GM19467 (cell line): ENCODE results near the gene ADAM33.

ENCODE experiments used
- ATAC-seq: cut with Tn5 transposase; IDR thresholded peaks from one replicate; pipeline ENCODE4 v1.9.1; 2021; ENCODE audit warnings: mild to moderate bottlenecking, moderate library complexity; ENCODE audit not compliant: unreplicated experiment

Gene ADAM33

DNA sequence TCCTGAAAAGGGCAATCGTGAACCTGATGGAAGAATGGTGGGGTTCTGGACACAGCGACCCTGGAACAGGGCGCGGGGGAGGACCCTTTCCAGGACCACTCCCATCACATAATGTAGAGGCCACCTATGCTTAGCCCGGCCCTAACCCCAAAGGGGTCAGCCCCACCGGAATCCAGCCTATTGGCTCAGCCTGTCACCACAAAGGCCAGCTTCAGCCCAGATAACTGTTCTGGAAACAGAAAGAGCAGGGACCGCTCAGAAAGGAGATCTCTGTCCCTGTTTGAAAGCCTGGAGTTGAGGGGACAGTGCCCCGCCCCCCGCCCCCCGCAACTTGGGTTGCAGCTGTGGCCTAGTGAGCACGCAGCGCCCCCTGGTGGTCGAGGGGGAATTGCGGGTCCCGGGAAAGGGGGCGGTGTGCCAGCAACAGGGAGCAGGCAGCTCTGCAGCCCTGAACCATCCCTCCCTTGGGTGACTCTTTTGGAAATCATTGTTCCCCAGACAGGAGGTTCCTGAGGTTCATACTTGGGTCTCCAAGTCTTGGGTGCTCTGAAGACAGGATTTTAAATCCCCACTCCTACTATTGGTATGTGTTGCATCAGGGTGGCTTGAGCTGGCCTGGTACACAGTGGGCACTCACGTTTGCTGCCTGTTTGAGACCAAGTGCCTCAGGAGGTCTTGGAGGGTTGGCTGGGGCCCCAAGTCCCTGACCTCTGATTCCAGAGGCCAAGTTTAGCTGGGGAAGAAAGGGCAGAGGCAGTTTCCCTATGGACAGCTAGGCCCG is 29.1 kb upstream of the ADAM33 start:
- ATAC-seq: no peak

DNA sequence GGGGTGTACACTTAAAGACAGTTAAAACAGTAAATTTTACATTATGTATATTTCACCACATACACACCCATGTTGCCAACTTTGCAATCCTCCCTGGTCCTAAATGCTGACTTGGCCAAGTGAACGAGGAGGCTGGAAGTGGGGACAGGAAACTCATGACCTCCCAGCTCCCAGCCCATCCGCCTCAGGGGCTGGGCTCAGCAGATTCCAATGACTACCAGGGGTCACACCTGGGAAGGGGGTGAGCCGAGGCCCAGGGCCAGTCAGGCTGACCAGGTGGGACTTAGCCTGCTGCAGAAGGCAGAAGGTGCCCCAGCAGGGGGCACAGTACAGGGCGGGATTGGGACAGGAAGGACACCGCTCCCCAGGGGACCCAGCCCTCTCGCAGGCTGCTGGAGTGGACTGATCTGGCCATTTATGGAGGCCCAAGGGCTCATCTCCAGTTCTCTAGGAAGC is 28.2 kb upstream of the ADAM33 start:
- no peak for ATAC-seq

DNA sequence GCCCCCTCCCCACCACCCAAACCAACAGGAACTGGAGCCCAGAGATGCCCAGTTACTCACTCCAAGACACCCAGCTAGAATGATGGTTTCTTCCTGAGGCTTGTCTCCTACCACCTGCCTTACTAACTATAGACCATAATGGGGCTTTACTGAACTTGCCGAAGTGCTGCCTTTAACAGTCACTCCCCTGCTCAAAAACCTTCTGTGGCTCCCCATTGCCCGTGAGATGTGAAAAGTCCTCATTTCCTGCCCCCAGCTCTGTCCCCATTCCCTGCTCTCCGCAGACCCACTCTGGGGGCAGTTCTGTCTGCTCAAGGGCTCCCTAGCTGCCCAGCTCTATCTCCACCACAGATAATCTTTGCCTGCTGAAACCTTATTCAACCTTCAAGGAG is 25.7 kb upstream of the ADAM33 start:
- no peak for ATAC-seq

DNA sequence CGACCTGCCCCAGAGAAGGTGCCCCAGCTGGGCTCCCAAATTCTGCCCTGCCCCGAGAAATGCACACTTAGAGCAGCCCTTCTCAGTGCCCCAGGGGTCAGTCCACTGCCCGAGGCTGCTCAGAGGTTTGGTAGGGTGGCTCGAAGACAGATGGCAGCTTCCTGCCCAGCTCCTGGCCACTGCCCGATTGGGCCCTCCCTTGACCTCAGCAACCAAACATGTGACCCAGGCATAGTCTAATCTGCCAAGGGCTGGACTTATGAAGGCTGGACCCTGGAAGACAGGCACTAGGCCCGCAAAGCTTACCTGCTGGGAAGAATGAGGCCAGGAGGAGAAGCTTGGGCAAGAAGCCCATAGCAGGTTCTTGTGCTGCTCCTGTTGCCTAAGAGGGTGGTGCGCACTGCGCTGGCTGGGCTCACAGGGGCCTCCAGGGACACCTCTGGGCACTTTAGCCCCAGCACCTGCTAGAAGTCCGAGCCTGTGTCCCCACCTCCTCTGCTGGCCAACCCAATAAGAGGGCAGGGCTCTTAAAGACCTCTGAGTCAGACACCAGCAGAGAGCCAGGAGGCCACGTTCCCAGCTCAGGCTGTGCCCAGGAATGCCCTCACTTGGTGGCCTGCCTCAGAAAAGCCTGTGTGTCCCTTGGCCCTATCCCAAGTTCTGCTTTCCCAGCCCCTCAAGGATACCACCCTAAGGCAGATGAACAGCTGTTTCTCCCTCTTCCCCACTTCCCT is 25.1 kb upstream of the ADAM33 start:
- ATAC-seq: no peak

DNA sequence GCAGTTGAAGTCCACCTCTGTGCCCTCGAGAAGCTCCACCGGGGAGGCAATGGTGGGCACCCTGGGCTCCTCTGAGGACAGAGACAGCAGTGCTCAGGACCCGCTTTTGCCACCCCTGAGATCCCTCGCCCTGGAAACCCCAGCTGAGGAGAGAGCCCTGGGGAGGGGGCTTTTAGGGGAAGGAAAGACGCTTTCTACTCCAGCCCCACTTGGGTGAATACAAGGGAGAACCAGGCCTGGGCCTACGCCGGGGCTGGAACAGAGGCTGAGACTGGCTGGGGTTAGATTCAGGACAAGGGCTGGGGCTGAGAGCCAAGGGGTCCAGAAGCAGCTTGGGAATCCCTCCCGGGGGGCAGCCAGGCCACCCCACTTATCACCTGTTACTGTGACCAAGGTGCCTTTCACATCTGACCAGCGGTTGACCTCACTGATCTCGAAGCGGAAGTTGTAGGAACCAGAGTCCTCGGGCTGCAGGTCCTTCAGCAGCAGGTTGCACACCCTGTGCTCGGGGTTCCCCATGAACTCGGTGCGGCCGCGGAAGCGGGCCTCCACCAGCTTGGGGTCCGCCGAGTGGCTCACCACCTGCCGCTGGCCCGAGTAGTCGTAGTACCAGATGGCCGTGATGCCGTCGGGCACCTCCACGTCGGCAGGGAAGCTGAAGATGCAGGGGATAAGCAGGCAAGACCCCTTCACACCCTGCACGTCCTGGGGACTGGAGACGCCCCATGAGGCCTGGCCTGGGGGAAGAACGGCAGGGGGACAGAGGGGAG is 24.3 kb upstream of the ADAM33 start:
- no peak for ATAC-seq

DNA sequence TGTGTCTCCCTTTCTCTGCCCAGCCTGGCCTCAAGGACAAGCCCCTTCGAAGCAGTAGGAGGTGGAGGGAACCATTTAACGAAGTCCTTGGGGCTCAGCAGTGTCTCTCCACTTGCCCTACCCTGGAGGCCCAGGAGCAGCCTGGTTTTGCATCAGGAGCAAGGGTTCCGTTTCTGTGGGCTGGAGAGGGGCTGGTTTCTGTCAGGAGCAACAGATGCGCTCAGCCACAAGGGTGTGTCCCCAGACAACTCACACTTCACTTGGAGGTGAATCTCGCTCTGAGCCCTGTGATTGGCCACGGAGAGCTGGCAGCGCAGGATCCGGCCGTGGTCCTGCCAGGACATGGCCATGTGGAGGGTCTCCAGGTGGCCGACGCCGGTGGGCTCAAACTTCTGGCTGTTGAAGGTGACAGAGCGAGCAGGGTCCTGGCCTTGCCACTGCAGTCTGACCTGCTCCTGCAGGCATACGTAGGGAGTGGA is 23.7 kb upstream of the ADAM33 start:
- no peak for ATAC-seq

DNA sequence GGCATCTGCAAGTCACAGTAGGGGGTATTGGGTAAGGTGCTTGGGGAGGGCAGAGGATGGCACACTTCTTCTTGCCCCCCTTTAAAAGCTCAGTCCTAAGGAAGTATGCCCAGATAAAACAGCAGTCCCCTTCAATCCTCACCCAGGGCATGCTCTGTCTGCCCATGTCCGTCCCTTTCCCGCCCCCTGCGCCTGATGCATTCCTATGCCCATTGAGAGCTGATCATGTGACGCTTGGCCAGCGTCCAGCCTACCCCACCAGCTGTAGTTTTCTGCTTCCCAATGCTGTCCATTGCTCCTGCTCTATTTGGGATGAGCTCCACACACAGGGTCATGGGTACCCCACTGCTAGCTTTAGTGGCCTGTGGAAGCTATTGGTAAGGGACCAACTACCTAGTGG is 22.3 kb upstream of the ADAM33 start:
- ATAC-seq: no peak

DNA sequence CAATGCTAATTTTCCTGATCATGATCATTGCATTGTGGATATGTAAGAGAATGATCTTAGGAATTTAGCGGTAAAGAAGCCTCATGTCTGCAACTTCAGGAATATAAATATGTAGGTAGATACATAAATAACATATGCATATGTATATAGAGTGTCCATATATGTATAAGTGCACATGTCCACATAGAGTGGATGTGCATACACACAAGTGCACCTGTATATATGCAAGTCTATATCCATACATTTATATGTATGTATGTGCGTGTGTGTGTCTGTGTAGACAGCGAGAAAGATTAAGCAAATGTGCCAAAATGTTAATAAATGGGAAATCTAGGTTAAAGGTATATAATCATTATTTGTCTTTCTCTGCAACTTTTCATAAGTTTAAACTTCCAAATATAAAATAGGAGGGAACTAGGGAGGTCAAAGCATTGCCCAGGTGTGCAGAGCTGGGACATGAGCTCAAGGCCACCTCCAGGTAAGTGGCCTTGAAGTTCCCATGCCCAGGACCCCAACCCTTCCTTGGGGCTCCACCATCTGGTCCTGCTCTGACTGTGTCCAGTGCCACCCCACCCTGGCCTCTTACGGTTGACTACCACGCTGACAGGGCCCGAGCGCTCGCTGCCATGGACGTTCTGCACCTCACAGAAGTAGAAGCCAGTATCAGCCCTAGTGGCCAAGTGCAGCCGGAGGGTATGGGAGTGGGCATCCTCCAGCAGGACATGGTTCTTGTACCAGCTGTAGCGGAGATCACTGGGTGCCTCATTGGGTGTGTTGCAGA is 21.0 kb upstream of the ADAM33 start:
- no peak for ATAC-seq

DNA sequence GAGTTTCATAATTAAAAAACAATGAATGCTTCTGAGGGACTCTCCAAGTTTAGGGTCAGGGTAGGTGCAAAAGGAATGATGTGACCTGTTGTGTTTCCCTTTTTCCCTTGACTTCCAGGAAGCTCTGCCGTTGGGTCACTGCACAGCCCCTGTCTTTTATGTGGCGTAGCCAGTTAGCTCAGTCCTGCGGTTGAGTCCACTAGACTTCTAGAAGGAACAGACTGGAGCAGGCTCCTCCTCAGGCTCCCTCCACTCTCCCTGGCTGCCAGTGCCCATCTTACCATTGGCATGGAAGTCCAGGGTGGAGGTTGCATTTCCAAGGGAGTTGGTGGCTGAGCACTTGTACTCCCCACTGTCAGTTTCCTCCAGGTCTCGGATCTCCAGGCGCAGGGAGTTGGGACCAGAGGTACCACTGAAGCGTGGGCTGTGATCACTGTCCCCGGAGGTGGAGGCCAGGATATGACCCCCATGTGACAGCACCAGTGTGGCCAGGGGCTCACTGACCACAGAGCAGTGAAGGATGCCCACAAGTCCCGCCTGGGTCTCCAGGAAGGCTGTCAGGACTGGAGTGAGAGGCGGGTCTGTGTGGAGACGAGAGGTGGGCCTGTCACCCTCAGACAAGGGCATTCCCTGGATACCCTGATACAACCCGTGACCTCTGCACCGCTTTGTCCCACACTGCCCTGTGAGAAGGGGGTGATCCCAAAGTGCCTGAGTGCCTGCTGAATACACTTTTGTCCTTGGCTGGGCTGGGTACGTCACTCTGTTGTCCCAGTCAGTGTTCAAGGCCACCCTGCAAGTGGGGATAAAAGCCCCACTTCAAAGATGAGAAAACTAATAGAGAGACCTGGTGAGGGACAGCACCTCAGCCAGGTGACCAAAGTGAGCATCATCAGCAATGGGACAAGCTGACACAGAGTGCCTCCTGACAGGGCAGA is 19.5 kb upstream of the ADAM33 start:
- no peak for ATAC-seq

DNA sequence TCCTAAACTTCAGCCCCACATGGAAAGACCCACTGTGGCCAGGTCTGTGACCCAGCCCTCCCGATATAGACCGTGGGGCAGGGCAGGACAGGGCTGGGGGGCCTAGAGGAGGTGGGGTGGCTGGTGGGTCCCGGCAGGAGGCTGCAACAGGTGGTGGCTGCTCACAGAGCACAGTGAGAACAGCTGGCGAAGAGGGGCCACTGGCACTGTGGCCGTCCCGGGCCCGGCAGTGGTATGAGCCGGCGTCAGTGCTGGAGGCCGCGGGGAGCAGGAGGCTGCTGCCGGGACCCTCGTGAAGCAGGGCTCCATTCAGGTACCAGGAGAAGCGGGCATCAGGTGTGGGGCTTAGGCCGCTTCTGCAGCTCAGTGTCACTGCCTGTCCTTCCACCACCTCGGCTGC is 17.2 kb upstream of the ADAM33 start:
- ATAC-seq: no peak

DNA sequence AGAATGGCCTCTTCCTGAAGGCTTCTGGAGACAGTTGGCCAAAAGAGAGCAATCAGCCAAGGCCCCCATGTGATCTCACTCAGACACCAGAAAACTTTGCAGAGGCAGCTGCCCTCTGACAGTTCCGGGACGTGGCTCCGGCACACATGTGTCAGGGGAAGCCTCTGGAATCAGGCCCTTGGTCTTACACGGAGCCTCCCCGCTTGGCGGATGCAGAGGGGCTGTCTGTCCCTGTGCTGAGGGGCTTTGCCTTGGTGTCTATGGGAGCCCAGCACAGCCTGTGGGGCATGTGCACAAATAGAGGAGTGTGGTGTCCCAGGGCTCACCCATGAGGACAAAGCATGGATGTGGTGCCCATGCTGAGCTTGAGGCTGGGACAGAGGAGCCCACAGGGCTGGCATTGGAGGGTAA is 16.8 kb upstream of the ADAM33 start:
- no peak for ATAC-seq

DNA sequence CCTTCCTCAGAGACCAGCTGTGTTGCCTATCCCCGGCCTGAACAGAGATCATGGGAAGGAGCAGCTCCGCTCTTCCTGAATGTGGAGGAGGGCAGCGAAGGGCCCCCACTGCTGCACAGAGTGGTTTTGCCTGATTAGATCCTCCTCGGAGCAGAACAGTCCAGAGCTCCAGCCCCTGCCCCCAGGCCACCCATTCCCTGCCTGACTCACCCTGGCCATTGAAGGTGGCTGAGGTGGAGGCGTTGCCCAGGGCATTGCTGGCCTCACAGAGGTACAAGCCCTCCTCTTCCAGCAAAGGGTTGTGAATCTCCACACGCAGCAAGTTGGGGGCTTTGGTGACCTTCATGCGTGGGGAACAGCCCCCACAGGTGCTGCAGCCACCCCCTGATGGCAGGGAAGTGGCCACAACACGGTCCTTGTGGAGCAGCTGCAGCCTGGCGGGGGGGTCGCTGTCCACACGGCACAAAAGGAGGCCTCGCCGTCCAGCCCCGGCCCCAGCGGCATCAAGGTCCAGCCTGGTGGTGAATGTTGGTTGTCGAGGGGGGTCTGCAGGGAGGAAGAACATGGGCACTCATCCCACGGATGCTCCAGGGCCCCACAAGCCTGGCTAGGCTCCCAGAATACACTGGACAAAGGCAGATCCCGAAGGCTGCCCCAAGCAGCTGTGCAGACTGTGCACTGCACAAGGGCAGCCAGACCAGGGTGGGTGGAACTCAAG is 15.9 kb upstream of the ADAM33 start:
- ATAC-seq: no peak

DNA sequence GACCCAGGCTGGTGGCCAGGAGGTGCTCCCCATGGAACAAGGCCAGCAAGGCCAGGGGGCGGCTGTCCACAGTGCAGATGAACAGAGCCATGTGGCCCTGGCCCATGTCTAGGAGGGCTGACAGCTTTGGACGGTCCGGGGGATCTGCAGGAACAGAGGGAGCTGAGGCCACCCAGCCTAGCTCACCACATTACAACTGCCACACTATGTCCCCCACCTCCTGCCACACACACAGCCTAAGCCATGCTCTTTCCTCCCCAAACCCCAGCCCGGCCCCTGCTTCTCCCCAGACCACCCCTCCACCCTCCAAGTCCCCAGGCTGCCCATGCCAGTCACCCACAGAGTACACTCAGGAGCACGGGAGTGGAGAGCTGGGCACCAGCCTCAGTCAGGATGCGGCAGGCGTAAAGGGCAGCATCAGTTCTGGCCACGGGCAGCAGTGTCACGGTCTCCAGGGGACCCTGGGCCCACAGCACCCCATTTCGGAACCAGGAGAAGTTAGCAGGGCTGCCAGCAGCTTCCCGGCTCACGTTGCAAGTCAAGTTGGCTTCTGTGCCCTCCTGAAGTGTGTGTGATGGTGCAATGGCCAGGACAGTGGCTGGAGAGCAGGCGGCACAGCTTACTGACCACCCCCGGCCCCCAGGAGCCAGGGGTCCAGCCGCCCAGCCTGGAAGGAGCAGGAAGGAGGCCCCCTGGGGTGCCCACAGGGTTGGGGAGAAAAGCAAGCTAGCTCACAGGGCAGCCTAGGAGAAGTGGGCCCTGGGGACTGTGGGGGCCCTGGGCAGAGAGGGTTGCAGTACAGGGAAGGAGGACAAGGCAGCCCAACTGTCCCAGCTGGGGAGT is 15.2 kb upstream of the ADAM33 start:
- no peak for ATAC-seq

DNA sequence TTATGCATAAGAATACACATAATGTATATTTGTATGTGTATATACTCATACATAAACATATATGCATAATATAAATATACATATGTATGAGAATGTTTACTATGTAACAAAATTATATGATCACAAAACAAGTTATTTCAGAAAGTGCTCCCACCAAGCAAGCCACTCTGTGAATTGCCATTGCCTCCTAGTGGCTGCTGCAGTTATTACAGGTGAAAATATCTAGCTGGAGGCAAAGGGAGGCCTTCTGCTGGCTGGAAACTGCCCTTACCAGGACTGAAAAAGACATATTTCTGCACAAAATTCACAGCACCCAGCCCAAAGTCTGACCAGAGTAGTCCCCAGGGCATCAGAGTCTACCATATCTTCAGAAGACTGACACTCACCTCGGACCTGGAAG is 14.4 kb upstream of the ADAM33 start:
- ATAC-seq: no peak

DNA sequence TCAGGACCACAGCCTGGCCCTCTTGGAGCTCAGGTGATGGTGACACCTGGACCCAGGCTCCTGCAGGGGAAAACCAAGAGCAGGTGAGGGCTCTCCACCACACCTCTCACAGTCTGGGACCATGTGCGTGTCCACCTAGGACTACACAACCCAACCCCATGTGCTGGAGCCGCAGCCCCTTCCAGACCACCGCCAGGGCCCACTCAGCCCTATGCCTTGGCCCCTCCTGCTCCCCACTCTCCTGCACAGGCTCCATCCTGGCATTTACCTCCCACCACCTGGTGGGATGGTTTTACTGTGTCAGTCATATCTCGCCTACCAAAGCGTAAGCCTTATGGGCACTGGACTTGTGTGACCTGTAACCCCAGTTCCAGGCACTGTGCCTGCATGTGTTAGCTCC is 13.1 kb upstream of the ADAM33 start:
- ATAC-seq: no peak

DNA sequence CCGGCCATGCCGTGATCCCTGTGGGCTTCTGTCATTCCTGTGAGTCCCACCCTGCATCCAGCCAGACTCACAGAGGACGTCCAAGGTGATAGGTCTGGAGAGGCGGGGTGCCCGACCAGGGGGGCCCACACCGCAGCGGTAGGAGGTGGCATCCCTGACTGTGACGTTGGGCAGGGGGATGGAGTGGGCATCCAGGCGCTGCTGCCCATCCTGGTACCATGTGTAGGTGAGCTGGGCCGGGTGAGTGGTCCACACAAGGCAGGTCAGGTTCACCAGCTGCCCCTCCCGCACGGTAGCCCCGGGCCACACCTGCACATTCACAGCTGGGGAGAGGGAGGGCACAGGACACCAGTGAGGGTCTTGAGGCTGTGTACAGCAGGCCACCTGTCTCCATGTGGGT is 11.6 kb upstream of the ADAM33 start:
- ATAC-seq: no peak

DNA sequence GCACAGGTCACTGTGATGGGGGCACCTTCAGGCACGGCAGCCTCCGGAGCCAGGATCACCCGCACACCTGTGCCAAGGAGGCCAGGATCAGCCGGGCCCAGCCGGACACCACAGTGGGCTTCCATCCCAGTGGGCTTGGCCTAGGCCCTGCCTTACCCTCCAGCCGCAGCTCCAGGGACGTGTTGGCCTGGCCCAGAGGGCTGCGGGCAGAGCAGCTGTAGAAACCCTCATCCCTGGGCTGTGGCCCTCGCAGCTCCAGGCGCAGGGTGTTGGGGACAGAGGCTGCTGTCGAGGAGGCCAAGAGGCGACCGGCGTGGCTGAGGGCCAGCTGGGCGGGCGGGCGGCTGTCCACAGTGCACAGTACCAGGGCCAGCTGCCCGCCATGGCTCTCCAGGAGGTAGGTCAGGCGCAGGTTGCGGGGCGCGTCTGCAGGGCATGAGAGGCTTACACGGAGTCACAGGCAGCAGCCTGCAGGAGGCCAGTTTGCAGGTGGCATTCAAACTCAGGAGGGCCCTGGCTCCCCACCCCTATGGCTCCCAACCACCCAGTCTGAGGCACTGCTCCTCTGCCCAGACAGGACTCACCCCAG is 11.0 kb upstream of the ADAM33 start:
- no peak for ATAC-seq

DNA sequence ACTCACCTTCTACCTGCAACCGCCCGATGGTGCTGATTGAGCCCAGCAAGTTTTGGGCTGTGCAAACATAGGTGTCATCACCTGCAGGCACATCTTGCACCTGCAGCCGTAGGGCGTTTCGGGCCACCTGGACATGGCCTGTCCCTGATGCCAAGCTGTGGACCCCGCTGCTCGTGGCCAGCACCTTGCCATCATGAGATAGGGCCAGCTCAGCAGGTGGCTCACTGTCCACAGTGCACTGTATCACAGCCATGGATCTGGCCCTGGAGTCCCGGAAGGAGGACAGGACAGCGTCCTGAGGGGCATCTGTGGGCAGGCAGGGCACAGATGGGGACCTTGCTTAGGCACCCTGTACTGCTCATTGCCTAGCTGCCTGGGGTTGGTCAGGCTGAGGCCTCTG is 10.1 kb upstream of the ADAM33 start:
- no peak for ATAC-seq
